ENCODE measurements around the gene PSMD1. TPM values are rescaled to one million over a fixed set of nuclear protein-coding genes. Genes with fewer than 3 reads are reported as not detected.

Gene PSMD1
- total and polyA plus RNA-seq, 2 of the 8 experiments (the other 6 are each of a cell fraction or from before 2014, with no cell fraction given) = 179 to 272 TPM

DNA sequence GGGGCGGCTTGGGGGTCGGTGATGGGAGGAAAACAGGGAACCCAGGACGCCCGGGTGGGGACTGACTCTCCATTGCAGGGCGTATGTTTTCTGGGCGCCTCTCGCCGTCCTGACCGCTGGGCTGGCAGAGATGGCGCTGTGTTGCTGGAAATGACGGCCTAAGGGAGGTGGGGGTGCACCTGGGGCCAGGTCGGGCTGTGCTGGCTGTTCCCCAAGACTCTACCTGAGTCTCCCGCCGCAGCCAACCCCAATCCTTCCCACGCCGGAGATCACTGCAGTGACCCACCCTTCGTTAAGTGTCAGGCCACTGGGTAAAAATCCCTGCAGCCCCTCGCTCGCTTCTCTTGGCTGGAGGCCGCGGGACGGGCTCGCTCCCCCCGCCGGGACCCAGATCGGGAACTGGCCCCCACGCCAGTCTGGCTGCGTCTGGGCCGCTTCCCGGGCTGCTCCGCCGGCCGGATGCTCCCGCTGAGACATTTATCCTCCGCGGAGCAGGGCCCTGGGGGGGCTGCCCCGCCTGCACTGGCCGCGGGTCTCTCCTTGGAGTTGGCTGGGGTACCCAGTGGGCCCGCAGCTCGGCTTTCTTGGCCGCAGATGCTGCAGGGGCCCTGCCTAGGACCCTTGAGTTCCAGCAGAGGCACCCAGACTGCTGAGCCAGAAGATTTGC, 134.0 kb downstream of the PSMD1 start:
- no peaks in the 10 kb centered on the region for H3K36me3 ChIP-seq (ENCODE audit: control insufficient read depth in 2 of 4, insufficient read depth in 4 of 4, low read length in 3 of 4)
- H3K4me1 ChIP-seq (replicated peaks in 1 of 4; ENCODE audit: control insufficient read depth in 3 of 4, insufficient read depth in 4 of 4, low read length in 3 of 4) = peaks cover 0 to 16% (median 10%) of the 10 kb centered on the region in 4 experiments; a peak in 6 of 7 replicates
- 10% methylated on average over 30 of the region's 42 CpGs; no CpG with 5 or more reads in 1 of the 2 experiments for WGBS, 2 experiments (ENCODE audit: extremely low coverage in 1 of 2, insufficient coverage in 1 of 2, insufficient read length in 1 of 2, insufficient replicate concordance in 2 of 2, low coverage in 1 of 2, low lambda C conversion rate in 2 of 2, missing lambda C conversion rate in 1 of 2)
- peak overlapping the region; percentile 96 for H4K91ac ChIP-seq (replicated peaks; ENCODE audit: insufficient read length, low read length)
- H3K23ac ChIP-seq (ENCODE audit: insufficient read length) = no peak overlapping the region
- H4K20me1 ChIP-seq (replicated peaks in 1 of 2; ENCODE audit: control insufficient read depth in 1 of 2, insufficient read depth in 2 of 2, low read length in 2 of 2) = no peaks in the 10 kb centered on the region
- POLR2A ChIA-PET (ENCODE audit: partially characterized antibody) = interaction anchor here (0.7 to 2.3 kb wide), 7 partner anchors 10 to 262 kb away, joined by 3 to 6 read pairs (median 3); no protein-coding TSS in a partner anchor
- H3K4ac ChIP-seq (replicated peaks; ENCODE audit: insufficient read length, low read depth, low read length) = no peak overlapping the region
- FAIRE-seq (no peak), DNase-seq (ENCODE audit: low read depth in 1 of 2, low spot score in 2 of 2) (peak in 1 of 2 experiments; percentile 84)
- H4K5ac ChIP-seq (ENCODE audit: insufficient read length, low read depth, low read length) = no peak overlapping the region
- H3K79me1 ChIP-seq (ENCODE audit: low read depth, low read length) = no peaks in the 10 kb centered on the region
- no peak overlapping the region for H2BK12ac ChIP-seq (ENCODE audit: low read depth, low read length)
- H2AK5ac ChIP-seq (ENCODE audit: low read depth, low read length) = no peak overlapping the region
- H3K56ac ChIP-seq (replicated peaks; ENCODE audit: insufficient read length, low read depth, low read length) = no peak overlapping the region
- no peaks in the 10 kb centered on the region for H3K79me2 ChIP-seq (ENCODE audit: control insufficient read depth in 1 of 2, insufficient read depth in 2 of 2, low read length in 2 of 2)
- CTCF ChIA-PET (ENCODE audit: partially characterized antibody) = interaction anchor here (0.8 to 3.3 kb wide), 11 partner anchors 10 to 261 kb away, joined by 3 to 17 read pairs (median 6); no protein-coding TSS in a partner anchor
- peak overlapping the region; percentile 92 for H2BK5ac ChIP-seq (ENCODE audit: low read depth, low read length)
- peak overlapping the region; percentile 58 to 71 for H3K4me2 ChIP-seq (ENCODE audit: insufficient read depth in 1 of 2, low read depth in 2 of 2, low read length in 2 of 2)
- H4K8ac ChIP-seq (ENCODE audit: extremely low read depth, insufficient read depth, low read length) = peak overlapping the region; percentile 93
- no peaks in the 10 kb centered on the region for H3K9me3 ChIP-seq (ENCODE audit: insufficient read depth in 2 of 2, low read depth in 1 of 2, low read length in 1 of 2)
- H3K18ac ChIP-seq (ENCODE audit: extremely low read depth, low read length) = peak overlapping the region; percentile 80; the same call in 1 of the 2 replicates
- 0 out of 2 replicates have a peak overlapping the region, but pooled peaks have one; percentile 61 for H2AFZ ChIP-seq (ENCODE audit: low read length)
- no peak overlapping the region for H3K14ac ChIP-seq (ENCODE audit: insufficient read length)
- no peaks in the 10 kb centered on the region for H3K27me3 ChIP-seq (replicated peaks in 1 of 4; ENCODE audit: control insufficient read depth in 3 of 4, extremely low read depth in 1 of 4, insufficient read depth in 3 of 4, low read length in 3 of 4)
- H3K9ac ChIP-seq (replicated peaks in 1 of 4; ENCODE audit: extremely low read depth in 1 of 4, low read depth in 3 of 4, low read length in 3 of 4) = peak overlapping the region in 1 of 4 experiments; percentile 40; a peak in 3 of 7 replicates
- no peaks in the 10 kb centered on the region for H3K23me2 ChIP-seq (ENCODE audit: low read depth, low read length)
- peak overlapping the region; percentile 40; the same call in 1 of the 2 replicates for H2BK15ac ChIP-seq (ENCODE audit: low read length)
- 0 out of 2 replicates have a peak overlapping the region, but pooled peaks have one; percentile 22 for H3K27ac ChIP-seq (ENCODE audit: low read depth, low read length)
- H2BK20ac ChIP-seq (ENCODE audit: low read length) = no peak overlapping the region
- H3K4me3 ChIP-seq (ENCODE audit: extremely low read depth in 1 of 4, insufficient read depth in 2 of 4, low read depth in 3 of 4, low read length in 4 of 4) = peak overlapping the region; percentile 16 to 54 (median 30); a peak in 6 of 8 replicates
- no peak overlapping the region for H2BK120ac ChIP-seq (replicated peaks; ENCODE audit: low read depth, low read length)
- no peak for TF ChIP-seq EZH2 (IDR thresholded peaks at IDR 0.05; ENCODE audit: low read depth, low read length, severe bottlenecking)
- TF ChIP-seq CREB1 (IDR thresholded peaks at IDR 0.05) = 0 out of 2 replicates have a peak, but pooled peaks have one; percentile 42
- TF ChIP-seq ASH2L (IDR thresholded peaks at IDR 0.05; ENCODE audit: low read length) = peak; percentile 37
- TF ChIP-seq SP1 (IDR thresholded peaks at IDR 0.05; ENCODE audit: low read depth, low read length) = no peak
- TF ChIP-seq PHF8 (conservative IDR thresholded peaks at IDR 0.05; ENCODE audit: low read depth, low read length) = 0 out of 2 replicates have a peak, but pooled peaks have one; percentile 28
- TF ChIP-seq RAD21 (IDR thresholded peaks at IDR 0.05 in 1 of 2, conservative IDR thresholded peaks at IDR 0.05 in 1 of 2; ENCODE audit: low read depth in 2 of 2, low read length in 2 of 2) = peak in 1 of 2 experiments; percentile 30; a peak in 2 of 4 replicates
- TF ChIP-seq KDM4A (IDR thresholded peaks at IDR 0.05; ENCODE audit: low read depth, low read length, severe bottlenecking) = peak; percentile 41
- TF ChIP-seq, protein P1, sequence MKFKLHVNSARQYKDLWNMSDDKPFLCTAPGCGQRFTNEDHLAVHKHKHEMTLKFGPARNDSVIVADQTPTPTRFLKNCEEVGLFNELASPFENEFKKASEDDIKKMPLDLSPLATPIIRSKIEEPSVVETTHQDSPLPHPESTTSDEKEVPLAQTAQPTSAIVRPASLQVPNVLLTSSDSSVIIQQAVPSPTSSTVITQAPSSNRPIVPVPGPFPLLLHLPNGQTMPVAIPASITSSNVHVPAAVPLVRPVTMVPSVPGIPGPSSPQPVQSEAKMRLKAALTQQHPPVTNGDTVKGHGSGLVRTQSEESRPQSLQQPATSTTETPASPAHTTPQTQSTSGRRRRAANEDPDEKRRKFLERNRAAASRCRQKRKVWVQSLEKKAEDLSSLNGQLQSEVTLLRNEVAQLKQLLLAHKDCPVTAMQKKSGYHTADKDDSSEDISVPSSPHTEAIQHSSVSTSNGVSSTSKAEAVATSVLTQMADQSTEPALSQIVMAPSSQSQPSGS (IDR thresholded peaks at IDR 0.05; ENCODE audit: low read length) = no peak
- no peak for TF ChIP-seq CHD1 (IDR thresholded peaks at IDR 0.05; ENCODE audit: low read depth, low read length)
- TF ChIP-seq POLR2AphosphoS5 (IDR thresholded peaks at IDR 0.05; ENCODE audit: low read depth, low read length) = peak; percentile 40; the same call in 1 of the 2 replicates
